Measurements from ENCODE around the gene MVD.

MVD gene

GRCh38 chr16:88639231-88640038 is 23.5 kb downstream of the MVD start:
- no peak for DNase-seq

GRCh38 chr16:88638323-88639230 is 24.3 kb downstream of the MVD start, which contains the start of gene IL17C:
Gene IL17C, plus strand, starts transcription at chr16:88638572. Its CDS starts 70 bp downstream, at chr16:88638642.
- no peak for DNase-seq

GRCh38 chr16:88636488-88637265 is 26.2 kb downstream of the MVD start:
- DNase-seq = no peak

- no peak for DNase-seq
Observed at GRCh38 chr16:88635671-88636319, 27.1 kb downstream of the MVD start.

GRCh38 chr16:88634994-88635670 is 27.8 kb downstream of the MVD start:
- no peak for DNase-seq

- DNase-seq = no peak
Observed at GRCh38 chr16:88634141-88634993, 28.5 kb downstream of the MVD start.

GRCh38 chr16:88633684-88634140 is 29.2 kb downstream of the MVD start:
- DNase-seq = no peak

- DNase-seq = no peak
Observed at GRCh38 chr16:88632587-88632930, 30.3 kb downstream of the MVD start.

GRCh38 chr16:88631920-88632586 is 30.8 kb downstream of the MVD start:
- DNase-seq = no peak

GRCh38 chr16:88631384-88631783 is 31.5 kb downstream of the MVD start:
- DNase-seq = no peak

- DNase-seq = no peak
Observed at GRCh38 chr16:88630941-88631340, 31.9 kb downstream of the MVD start.

- DNase-seq = no peak
Observed at GRCh38 chr16:88630433-88630832, 32.5 kb downstream of the MVD start.

GRCh38 chr16:88629835-88630234 is 33.1 kb downstream of the MVD start:
- no peak for DNase-seq

GRCh38 chr16:88628512-88628974 is 34.3 kb downstream of the MVD start:
- no peak for DNase-seq

- DNase-seq = no peak
Observed at GRCh38 chr16:88627531-88628411, 35.1 kb downstream of the MVD start.

GRCh38 chr16:88626646-88627045 is 36.2 kb downstream of the MVD start:
- DNase-seq = no peak

- DNase-seq = no peak
Observed at GRCh38 chr16:88624977-88625576, 37.8 kb downstream of the MVD start.

- DNase-seq = no peak
Observed at GRCh38 chr16:88624481-88624880, 38.4 kb downstream of the MVD start.

- DNase-seq = no peak
Observed at GRCh38 chr16:88623858-88624257, 39.0 kb downstream of the MVD start.
